Measurements from ENCODE around the gene ELF5. TPM values are rescaled to one million over a fixed set of nuclear protein-coding genes. Genes with fewer than 3 reads are reported as not detected.
A peak's percentile ranks its signal among the peaks of the same experiment; 100 is the strongest.

The ELF5 gene
- total and polyA plus RNA-seq, 2 of the 13 experiments (the other 11 are each of a cell fraction or from before 2014, with no cell fraction given), result 0.51 to 2.6 TPM

GRCh38 chr11:34492806-34493414 is 20.7 kb downstream of the ELF5 start (continued):
- TF ChIP-seq ARID3A (IDR thresholded peaks at IDR 0.05; ENCODE audit: low read depth, low read length), result peak; percentile 50; the same call in 1 of the 2 replicates
- TF ChIP-seq GTF2F1 (IDR thresholded peaks at IDR 0.05; ENCODE audit: low read length), result no peak
- TF ChIP-seq FOXP4 (CRISPR knock-in tag; IDR thresholded peaks at IDR 0.05), result no peak
- TF ChIP-seq ZBTB4 (CRISPR knock-in tag; IDR thresholded peaks at IDR 0.05; ENCODE audit: borderline replicate concordance), result no peak
- no peak for TF ChIP-seq NFIC (IDR thresholded peaks at IDR 0.05; ENCODE audit: low read length)
- TF ChIP-seq LBX2 (CRISPR knock-in tag; IDR thresholded peaks at IDR 0.05; ENCODE audit: borderline replicate concordance), result no peak
- TF ChIP-seq ZNF605 (CRISPR knock-in tag; IDR thresholded peaks at IDR 0.05), result no peak
- TF ChIP-seq ARID5B (CRISPR knock-in tag; IDR thresholded peaks at IDR 0.05), result 0 out of 2 replicates have a peak, but pooled peaks have one; percentile 17
- no peak for TF ChIP-seq TCF12 (IDR thresholded peaks at IDR 0.05)
- TF ChIP-seq TCF12 (CRISPR knock-in tag; IDR thresholded peaks at IDR 0.05), result no peak
- no peak for TF ChIP-seq ZNF891 (CRISPR knock-in tag; IDR thresholded peaks at IDR 0.05)
- TF ChIP-seq HMGXB4 (CRISPR knock-in tag; IDR thresholded peaks at IDR 0.05; ENCODE audit: borderline replicate concordance in 1 of 2, low read depth in 1 of 2), result 0 out of 4 replicates have a peak, but pooled peaks of 1 of the 2 experiments have one; percentile 24
- TF ChIP-seq MAZ (IDR thresholded peaks at IDR 0.05; ENCODE audit: borderline replicate concordance, low read depth, low read length), result no peak
- TF ChIP-seq MAZ (CRISPR knock-in tag; IDR thresholded peaks at IDR 0.05; ENCODE audit: low read depth), result no peak
- no peak for TF ChIP-seq MAX (IDR thresholded peaks at IDR 0.05)

Measured in HepG2 (cell line).